ENCODE data around the gene CXorf38. TPM values are rescaled to one million over a fixed set of nuclear protein-coding genes. Genes with fewer than 3 reads are reported as not detected.
A peak's percentile ranks its signal among the peaks of the same experiment; 100 is the strongest.

CXorf38 gene
- total RNA-seq, 1 donor from 2014 or later = 10.5 TPM

DNA sequence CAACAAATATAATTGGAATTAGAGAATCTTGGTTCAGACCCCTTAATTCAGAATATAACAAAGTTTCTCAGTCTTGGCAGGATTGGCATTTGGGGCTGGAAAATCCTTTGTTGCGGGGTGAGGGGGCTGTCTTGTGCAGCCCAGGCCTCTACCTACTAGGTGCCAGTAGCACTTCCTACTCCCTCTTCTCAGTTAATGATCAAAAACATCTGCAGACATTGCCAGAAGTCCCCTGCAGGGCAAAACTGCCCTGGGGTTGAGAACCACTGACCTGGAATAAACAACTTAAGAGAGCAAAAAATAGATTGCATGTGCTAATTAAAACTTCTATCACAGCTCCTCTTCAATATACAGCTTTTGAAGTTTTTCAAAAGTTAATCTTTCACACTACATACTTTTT, 36.7 kb upstream of the CXorf38 start:
- no peaks in the 10 kb centered on the region for H3K27me3 ChIP-seq (ENCODE audit: control insufficient read depth, insufficient read depth, low read length)
- no peak for DNase-seq (ENCODE audit: low read depth)
- peaks cover 1% of the 10 kb centered on the region for H3K36me3 ChIP-seq (ENCODE audit: control insufficient read depth, insufficient read depth, low read length)
- TF ChIP-seq, protein P1, sequence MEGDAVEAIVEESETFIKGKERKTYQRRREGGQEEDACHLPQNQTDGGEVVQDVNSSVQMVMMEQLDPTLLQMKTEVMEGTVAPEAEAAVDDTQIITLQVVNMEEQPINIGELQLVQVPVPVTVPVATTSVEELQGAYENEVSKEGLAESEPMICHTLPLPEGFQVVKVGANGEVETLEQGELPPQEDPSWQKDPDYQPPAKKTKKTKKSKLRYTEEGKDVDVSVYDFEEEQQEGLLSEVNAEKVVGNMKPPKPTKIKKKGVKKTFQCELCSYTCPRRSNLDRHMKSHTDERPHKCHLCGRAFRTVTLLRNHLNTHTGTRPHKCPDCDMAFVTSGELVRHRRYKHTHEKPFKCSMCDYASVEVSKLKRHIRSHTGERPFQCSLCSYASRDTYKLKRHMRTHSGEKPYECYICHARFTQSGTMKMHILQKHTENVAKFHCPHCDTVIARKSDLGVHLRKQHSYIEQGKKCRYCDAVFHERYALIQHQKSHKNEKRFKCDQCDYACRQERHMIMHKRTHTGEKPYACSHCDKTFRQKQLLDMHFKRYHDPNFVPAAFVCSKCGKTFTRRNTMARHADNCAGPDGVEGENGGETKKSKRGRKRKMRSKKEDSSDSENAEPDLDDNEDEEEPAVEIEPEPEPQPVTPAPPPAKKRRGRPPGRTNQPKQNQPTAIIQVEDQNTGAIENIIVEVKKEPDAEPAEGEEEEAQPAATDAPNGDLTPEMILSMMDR (IDR thresholded peaks at IDR 0.05; ENCODE audit: insufficient read depth, low read length, severe bottlenecking) = no peak
- H3K4me3 ChIP-seq (ENCODE audit: low read depth, low read length) = no peak overlapping the region
- FAIRE-seq = no peak

- peaks cover under 1% of the 10 kb centered on the region for H3K36me3 ChIP-seq (ENCODE audit: control insufficient read depth, insufficient read depth, low read length)
- no peak for DNase-seq (ENCODE audit: low read depth)
- H3K4me3 ChIP-seq (ENCODE audit: low read depth, low read length) = no peak overlapping the region
- no peaks in the 10 kb centered on the region for H3K27me3 ChIP-seq (ENCODE audit: control insufficient read depth, insufficient read depth, low read length)
- TF ChIP-seq, protein P1 (IDR thresholded peaks at IDR 0.05; ENCODE audit: insufficient read depth, low read length, severe bottlenecking) = no peak
- FAIRE-seq = no peak
Measured at GRCh38 chrX:40683245-40683644, 35.9 kb upstream of the CXorf38 start.

GRCh38 chrX:40671126-40671525, 23.8 kb upstream of the CXorf38 start:
- no peak overlapping the region for H3K4me3 ChIP-seq (ENCODE audit: low read depth, low read length)
- no peaks in the 10 kb centered on the region for H3K27me3 ChIP-seq (ENCODE audit: control insufficient read depth, insufficient read depth, low read length)
- no peak for DNase-seq (ENCODE audit: low read depth)
- FAIRE-seq = no peak
- peaks cover 3% of the 10 kb centered on the region for H3K36me3 ChIP-seq (ENCODE audit: control insufficient read depth, insufficient read depth, low read length)
- TF ChIP-seq, protein P1 (IDR thresholded peaks at IDR 0.05; ENCODE audit: insufficient read depth, low read length, severe bottlenecking) = no peak

GRCh38 chrX:40663880-40664630, 16.7 kb upstream of the CXorf38 start:
- no peak overlapping the region for H3K4me3 ChIP-seq (ENCODE audit: low read depth, low read length)
- TF ChIP-seq, protein P1 (IDR thresholded peaks at IDR 0.05; ENCODE audit: insufficient read depth, low read length, severe bottlenecking) = peak; percentile 6
- no peak for DNase-seq (ENCODE audit: low read depth)
- no peak for FAIRE-seq
- H3K36me3 ChIP-seq (ENCODE audit: control insufficient read depth, insufficient read depth, low read length) = peaks cover 2% of the 10 kb centered on the region
- H3K27me3 ChIP-seq (ENCODE audit: control insufficient read depth, insufficient read depth, low read length) = no peaks in the 10 kb centered on the region

- FAIRE-seq (no peak), DNase-seq (ENCODE audit: low read depth) (no peak)
- Histone ChIP-seq H3K36me3 (ENCODE audit: control insufficient read depth, insufficient read depth, low read length) (peaks cover 2% of the 10 kb centered on the region), H3K27me3 (ENCODE audit: control insufficient read depth, insufficient read depth, low read length) (no peaks in the 10 kb centered on the region), H3K4me3 (ENCODE audit: low read depth, low read length) (no peak overlapping the region)
- TF ChIP-seq, protein P1 (IDR thresholded peaks at IDR 0.05; ENCODE audit: insufficient read depth, low read length, severe bottlenecking) = no peak
Measured at GRCh38 chrX:40663078-40663740, 15.8 kb upstream of the CXorf38 start.
